GM12872 (cell line): Measurements from ENCODE around the gene GRIK4.

Experiments used
- TF ChIP-seq, protein P1 (sequence below): IDR thresholded peaks from 3 replicates; pipeline ENCODE4 v1.5.1; 2011; ENCODE audit warnings: low read depth, mild to moderate bottlenecking, low read length, moderate library complexity; ENCODE audit not compliant: insufficient read depth

The GRIK4 gene

GRCh38 chr11:120668537-120668936 is 157.0 kb downstream of the GRIK4 start:
- TF ChIP-seq, protein P1, sequence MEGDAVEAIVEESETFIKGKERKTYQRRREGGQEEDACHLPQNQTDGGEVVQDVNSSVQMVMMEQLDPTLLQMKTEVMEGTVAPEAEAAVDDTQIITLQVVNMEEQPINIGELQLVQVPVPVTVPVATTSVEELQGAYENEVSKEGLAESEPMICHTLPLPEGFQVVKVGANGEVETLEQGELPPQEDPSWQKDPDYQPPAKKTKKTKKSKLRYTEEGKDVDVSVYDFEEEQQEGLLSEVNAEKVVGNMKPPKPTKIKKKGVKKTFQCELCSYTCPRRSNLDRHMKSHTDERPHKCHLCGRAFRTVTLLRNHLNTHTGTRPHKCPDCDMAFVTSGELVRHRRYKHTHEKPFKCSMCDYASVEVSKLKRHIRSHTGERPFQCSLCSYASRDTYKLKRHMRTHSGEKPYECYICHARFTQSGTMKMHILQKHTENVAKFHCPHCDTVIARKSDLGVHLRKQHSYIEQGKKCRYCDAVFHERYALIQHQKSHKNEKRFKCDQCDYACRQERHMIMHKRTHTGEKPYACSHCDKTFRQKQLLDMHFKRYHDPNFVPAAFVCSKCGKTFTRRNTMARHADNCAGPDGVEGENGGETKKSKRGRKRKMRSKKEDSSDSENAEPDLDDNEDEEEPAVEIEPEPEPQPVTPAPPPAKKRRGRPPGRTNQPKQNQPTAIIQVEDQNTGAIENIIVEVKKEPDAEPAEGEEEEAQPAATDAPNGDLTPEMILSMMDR = no peak

DNA sequence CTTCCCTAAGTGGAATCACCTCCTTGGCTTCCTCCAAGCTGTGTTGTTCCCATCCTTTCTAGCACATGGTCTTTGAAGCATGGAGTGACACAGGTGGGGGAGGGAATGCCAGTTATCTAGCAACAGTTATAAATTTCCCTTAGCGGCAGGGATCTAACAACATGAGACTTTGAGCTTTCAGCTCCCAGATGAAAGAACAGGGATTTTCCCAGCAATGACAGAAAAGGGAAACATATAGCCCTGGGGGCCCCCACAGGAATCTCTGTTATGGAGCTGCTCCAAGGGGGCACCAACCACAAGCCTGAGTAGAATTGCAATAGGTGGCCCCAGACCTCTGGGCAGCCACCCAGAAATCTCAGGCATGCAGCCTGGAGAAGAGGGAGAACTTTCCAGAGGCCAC is 163.0 kb downstream of the GRIK4 start:
- TF ChIP-seq, protein P1 = no peak

DNA sequence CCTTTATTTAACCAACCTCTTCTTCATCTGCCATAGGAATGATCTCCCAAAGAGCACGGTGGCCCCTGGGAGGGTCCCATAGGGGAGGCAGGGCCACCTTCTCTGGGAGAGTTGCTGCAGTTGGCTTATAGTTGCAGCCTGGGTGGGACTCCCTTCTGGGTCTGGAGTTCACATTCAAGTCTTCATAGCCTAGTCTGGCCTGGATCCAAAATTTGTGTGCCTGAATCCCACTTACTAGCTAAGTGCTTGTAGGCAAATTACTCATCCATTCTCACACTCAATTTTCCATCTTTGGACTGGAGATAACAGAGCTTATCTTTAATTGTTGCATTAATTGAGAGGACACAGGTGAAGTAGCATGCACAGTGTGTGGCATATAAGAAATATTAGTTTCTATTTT is 163.6 kb downstream of the GRIK4 start:
- TF ChIP-seq, protein P1 = no peak

DNA sequence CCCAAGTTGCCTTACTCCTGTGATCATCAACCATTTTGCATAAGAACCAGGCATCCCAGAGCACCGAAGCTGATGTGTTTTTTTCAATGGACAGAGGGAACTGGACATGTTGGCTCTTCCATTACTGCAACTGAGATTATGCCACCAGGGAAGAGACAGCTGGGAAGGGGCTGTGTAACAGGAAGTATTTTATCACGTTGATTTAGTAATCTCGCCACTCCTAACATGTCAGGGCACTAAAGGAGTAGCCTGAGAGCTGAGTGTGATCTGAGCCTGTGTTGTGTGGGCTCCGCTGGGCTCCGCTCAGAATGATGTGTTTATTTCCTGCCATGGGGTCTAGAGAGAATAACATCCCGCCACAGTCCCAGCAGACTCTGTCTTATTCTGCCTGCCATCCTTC is 165.4 kb downstream of the GRIK4 start:
- TF ChIP-seq, protein P1 = no peak

- TF ChIP-seq, protein P1 = no peak
Observed at GRCh38 chr11:120680322-120680721, 168.8 kb downstream of the GRIK4 start.

GRCh38 chr11:120681434-120682331 is 170.1 kb downstream of the GRIK4 start:
- TF ChIP-seq, protein P1 = no peak

DNA sequence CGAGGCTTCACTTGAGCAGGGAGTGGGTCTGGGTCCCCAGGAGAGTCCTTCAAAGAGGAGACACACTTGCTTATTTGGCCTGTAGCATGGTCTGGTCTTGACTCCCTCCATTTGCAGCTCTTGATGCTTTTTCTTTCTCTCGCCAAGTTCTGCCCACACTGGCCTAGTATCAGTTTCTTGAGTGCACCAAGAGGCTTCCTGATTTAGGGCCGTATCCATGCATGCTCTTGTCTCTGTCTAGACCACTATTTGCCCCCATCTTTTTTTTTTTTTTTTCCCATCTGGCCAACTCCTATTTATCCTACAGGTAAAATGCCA is 170.7 kb downstream of the GRIK4 start:
- TF ChIP-seq, protein P1 = no peak
